SKM-1 (cell line): ENCODE results near the gene XPNPEP1.
"Not testable (repeated sequence)": the region's sequence is repeated elsewhere in the genome, so short reads cannot be mapped to it uniquely, and the experiment has no call there.

Experiments used
- DNase-seq: peaks from one replicate; lab custom pipeline; 2025; ENCODE audit not compliant: unreplicated experiment; lab: John Stamatoyannopoulos, UW

The XPNPEP1 gene

DNA sequence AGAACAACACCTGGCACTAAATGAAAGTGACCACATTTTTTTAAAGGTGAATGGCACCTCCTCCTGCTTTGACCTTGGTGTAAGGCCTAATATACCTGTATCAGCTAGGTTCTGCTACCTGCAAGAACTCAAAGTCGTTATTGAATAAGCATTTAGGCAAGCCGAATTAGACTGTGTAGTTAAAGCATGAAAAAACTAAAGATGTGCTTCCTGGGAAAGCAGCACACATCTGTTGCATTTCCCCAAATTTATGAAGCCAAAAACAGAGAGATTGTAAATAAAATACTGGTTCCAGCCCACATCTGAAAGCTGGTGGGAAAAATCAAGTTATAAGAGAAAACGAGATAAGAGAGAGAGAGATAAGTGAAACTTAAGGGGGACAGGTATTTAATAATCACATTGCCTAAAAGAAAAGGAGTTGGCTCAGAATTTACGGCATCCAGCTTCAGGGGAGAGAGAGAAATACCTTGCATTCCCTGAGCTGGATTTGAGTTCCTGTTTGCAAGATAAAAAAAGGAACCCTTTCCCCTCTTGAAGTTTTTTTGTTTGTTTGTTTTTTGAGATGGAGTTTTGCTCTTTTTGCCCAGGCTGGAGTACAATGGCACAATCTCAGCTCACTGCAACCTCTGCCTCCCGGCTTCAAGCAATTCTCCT lies 1.8 kb upstream of the XPNPEP1 start:
- DNase-seq, result no peak

- no peak for DNase-seq
Observed at GRCh38 chr10:109924087-109924486, 776 bp upstream of the XPNPEP1 start.

DNA sequence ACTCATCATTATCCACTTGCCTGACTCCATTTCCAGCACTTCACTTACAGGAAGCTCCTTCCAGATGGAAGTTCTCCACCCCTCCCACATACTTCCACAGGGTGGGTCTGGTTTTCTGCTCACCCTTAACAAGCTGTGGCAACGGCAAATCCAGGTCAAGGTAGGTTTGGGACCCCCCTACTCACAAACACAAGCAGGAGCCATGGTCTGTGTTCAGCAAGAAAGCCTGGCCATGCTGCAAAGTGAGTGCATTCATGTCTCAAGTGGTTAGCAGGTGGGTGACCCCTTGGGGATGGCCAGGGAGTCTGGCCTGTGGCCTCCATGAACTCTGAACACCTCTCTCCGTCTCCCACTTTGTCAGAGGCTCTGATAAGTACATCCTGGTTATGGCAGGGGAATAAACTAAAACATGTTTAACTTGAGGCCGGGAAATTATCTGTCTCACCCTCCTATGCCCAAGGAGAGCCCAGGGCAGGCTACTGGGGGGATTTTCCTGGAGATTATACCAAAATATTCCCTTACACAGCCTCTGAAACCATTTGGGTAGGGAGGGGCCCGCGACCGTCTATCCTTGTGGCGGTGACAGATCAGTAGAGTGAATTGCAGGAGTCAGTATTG lies 844 bp downstream of the XPNPEP1 start:
- no peak for DNase-seq

GRCh38 chr10:109920016-109920415 lies 3.3 kb downstream of the XPNPEP1 start:
- no peak for DNase-seq

DNA sequence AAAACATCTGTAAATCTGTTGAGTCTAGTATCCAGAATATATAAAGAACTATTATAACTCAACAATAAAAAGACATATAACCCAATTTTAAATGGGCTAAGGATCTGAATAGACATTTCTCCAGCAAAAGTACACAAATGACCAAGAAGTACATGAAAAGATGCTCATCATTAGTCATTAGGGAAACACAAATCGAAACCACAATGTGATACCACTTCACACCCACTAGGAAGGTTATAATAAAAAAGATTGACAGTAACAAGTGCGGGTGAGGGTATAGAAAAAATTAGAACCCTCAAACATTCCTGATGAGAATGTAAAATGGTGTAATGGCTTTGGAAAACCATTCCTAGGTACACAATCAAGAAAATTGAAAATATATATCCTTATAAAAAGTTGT lies 4.1 kb downstream of the XPNPEP1 start:
- no peak for DNase-seq

DNA sequence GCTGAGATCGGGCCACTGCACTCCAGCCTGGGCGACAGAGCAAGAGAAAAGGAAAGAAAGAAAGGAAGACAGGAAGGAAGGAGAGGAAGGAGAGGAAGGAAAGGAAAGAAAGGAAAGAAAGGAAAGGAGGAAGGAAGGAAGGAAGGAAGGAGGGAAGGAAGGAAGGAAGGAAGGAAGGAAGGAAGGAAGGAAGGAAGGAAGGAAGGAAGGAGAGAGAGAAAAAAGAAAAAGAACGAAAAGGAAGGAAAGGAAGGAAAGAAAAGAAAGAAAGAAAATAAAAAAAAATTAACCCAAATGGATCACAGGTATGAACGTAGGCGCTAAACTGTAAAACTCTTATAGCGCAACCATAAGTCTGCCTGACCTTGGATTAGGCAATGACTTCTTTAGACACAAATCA lies 4.6 kb downstream of the XPNPEP1 start:
- not testable (repeated sequence) for DNase-seq

DNA sequence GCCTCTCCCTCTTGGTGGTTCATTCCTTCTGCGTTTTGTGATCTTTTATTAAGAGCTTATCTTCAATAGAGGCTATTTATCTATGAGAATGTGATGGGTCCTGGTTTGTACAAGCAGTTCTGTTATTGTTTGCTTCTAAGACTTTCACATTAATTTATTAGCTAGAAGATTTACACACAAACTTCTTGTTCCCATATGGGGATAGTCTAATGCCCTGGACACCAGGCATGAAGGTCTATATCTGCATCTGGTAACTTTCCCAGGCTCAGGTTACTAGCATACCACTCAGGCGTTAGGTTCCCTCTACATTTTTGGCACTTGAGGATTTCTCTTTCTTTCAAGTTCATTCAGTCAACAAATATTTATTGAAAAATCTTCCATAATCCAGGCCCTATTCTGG lies 7.7 kb downstream of the XPNPEP1 start:
- DNase-seq, result no peak

- peak; percentile 91 for DNase-seq
Observed at GRCh38 chr10:109914966-109915365, 8.3 kb downstream of the XPNPEP1 start.

- no peak for DNase-seq
Observed at GRCh38 chr10:109913306-109913892, 9.9 kb downstream of the XPNPEP1 start.

- no peak for DNase-seq
Observed at GRCh38 chr10:109912335-109913281, 10.7 kb downstream of the XPNPEP1 start.

- no peak for DNase-seq
Observed at GRCh38 chr10:109911903-109912302, 11.4 kb downstream of the XPNPEP1 start.

- no peak for DNase-seq
Observed at GRCh38 chr10:109906316-109906715, 17.0 kb downstream of the XPNPEP1 start.

DNA sequence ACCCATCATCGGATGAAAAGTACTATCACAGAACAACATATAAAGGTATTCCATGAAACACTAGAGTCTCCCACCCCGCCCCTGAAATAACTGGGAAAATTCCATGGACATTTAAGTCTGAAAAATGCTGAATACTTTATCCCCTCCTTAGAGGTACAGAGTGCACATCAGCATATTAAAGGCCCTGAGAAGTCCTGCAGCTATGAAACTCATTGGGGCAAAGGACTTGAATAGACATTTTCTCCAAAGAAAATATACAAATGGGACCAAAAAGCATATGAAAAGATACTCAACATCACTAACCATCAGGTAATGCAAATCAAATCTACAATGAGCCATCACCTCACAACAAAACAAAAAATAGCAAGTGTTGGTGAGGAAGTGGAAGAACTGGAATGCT lies 18.9 kb downstream of the XPNPEP1 start:
- no peak for DNase-seq

- no peak for DNase-seq
Observed at GRCh38 chr10:109902992-109903947, 20.0 kb downstream of the XPNPEP1 start.

DNA sequence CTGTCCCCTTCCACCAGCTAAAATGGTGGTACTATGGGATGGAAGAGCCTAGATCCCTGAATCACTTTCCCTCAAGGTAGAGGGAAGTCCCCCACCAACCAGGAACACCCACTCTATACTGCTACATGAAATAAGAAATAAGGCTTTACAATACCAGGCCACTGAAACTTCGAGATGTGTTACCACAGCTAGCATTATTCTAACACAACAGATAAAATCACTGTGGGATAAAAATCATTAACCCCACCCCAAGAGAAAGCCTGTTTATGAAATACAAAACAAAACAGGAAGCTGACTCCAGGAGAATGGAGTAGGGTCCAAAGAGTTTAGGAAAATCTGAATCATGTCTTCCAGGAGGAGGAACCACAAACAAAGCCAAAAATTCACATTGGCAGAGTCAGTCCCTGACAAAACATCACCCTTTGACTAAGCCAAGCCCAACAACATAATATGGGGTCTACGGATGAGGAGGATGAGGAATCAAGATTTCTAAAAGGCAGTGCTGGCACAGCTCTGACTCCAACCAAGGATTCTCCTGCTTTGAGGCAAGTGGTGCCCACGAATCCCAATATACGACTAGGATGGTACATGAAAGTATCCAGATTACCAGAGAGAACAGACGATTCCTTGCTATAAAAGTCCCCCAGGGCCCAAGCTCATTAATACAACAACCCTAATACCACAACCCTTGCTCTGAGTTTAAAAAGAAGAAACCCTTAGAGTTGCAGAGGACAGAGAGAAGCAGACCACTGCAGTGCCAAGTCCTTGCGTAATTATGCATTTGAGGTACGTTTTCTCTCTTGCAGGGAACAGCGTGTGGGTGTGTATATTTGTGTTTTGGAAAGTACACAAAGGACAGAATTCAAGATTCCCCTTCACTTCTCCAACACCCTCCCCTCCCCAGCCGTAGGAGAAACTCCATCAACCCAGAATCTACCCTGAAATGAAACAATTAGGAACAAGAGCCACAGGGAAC lies 23.7 kb downstream of the XPNPEP1 start:
- DNase-seq, result no peak

DNA sequence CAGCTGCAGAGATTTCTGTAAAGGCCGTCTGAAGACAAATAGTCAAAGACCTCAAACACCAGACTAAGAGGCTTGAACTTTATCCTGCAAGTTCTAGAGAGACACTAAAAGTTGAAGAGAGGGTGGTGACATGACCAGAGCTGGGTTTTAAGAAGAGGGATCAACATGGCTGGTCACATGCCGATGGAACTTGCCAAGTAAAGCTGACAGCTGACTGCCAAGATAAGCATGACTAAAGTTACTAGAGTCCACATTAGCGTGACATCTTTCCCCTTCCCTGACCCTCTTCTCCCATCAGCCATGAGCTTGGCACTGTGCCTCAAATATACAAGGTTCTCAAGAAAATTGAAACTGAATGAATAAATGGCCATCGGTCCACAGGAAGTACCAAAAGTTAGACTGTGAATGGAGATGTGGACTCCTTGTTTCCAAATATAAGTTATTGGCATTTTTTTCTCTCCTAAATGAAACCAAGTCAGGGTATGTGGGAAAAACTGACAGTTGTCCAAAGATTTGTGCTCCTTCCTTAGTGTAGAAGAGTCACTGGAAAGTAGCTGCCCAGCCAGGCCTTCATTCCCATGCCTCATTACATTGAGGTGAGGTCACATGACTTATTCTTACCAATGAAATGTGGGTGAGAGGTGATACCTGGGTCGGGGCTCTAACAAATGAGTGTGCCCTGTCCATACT lies 24.5 kb downstream of the XPNPEP1 start:
- no peak for DNase-seq

GRCh38 chr10:109898007-109898406 lies 25.3 kb downstream of the XPNPEP1 start:
- no peak for DNase-seq

GRCh38 chr10:109895848-109896247 lies 27.5 kb downstream of the XPNPEP1 start:
- no peak for DNase-seq
